Adrenal gland (tissue), 12 donors: Measurements from ENCODE around the gene INF2. TPM values are rescaled to one million over a fixed set of nuclear protein-coding genes. Genes with fewer than 3 reads are reported as not detected.
A peak's percentile ranks its signal among the peaks of the same experiment; 100 is the strongest.

Experiments used
- DNase-seq, 7 donors: peaks; one replicate each; pipeline ENCODE4 v3.0.0-alpha.2; 2019 to 2020
- H3K27ac ChIP-seq, 5 donors: fragments of 200-600 bp; sonication (generic) in 4 of 5; 1 replicate in 3 of 5; 2 replicates in 2 of 5; pipeline versions ENCODE4 v1.5.1 to v1.8.0; 2016 to 2020; ENCODE audit warnings: mild to moderate bottlenecking in 1 of 5
- H3K27me3 ChIP-seq: fragments of 200-600 bp; 2 replicates; pipeline ENCODE4 v1.8.0; 2021
- H3K36me3 ChIP-seq, 2 donors: fragments of 200-600 bp; replicated peaks in 1 of 2; 1 replicate in 1 of 2; 2 replicates in 1 of 2; pipeline versions ENCODE4 v1.5.1 to v1.8.0; 2018 to 2022
- H3K4me1 ChIP-seq, 2 donors: fragments of 200-600 bp; replicated peaks in 1 of 2; 1 replicate in 1 of 2; 2 replicates in 1 of 2; pipeline versions ENCODE4 v1.5.1 to v1.8.0; 2018 to 2021
- H3K4me3 ChIP-seq, 4 donors: fragments of 200-600 bp; sonication (generic) in 3 of 4; one replicate each; pipeline ENCODE4 v1.5.1; 2016 to 2018
- H3K9me3 ChIP-seq, 3 donors: fragments of 200-600 bp; sonication (generic) in 1 of 3; replicated peaks in 1 of 3; 1 replicate in 2 of 3; 2 replicates in 1 of 3; pipeline versions ENCODE4 v1.5.1 to v1.8.0; 2016 to 2021
- POLR2A ChIP-seq, 2 donors: fragments of 450-650 bp; IDR thresholded peaks; one replicate each; pipeline ENCODE4 v1.6.1; 2017; ENCODE audit warnings: antibody characterized with exemption in 2 of 2, mild to moderate bottlenecking in 2 of 2, moderate library complexity in 1 of 2
- whole genome bisulfite sequencing, 4 donors: extraction: QIAGEN DNeasy Blood & Tissue Kit in 2 of 4; methylation state at CpG; one replicate each; pipeline versions ENCODE4 v1.1.5 to v1.1.7; 2013 to 2017; 5-methylcytosine and 5-hydroxymethylcytosine counted together
- intact Hi-C, 2 donors: fragments of 100-400 bp; cut with DNase I; formaldehyde crosslinking; loops; one replicate each; pipeline versions ENCODE4 v1.14.1 to v1.15.0; 2022 to 2023
- polyA plus RNA-seq, 3 donors: library from polyadenylated mRNA; stranded (reverse); fragments of 200-250 nt in 2 of 3; fragments of 350-450 nt in 1 of 3; fragmentation: Illumina TruSeq in 1 of 3; extraction: RNeasy Lipid Tissue Mini Kit (QIAGEN cat#74804) in 1 of 3; gene quantifications; one replicate each; pipeline ENCODE4 v1.2.3, GENCODE V29; 2013 to 2014
- total RNA-seq, 9 donors: library from RNA; depleted of rRNA in 4 of 9; stranded (reverse); fragments of >200 nt in 4 of 9; fragments of 120-200 nt in 1 of 9; fragmentation: NEBNext Ultra II Directional in 1 of 9; extraction: Animal tissue kit (Norgen Biotek cat#: 25700) in 1 of 9; gene quantifications; one replicate each; pipeline versions ENCODE4 v1.1.0 to v1.2.4, GENCODE V29; 2013 to 2023
- TF ChIP-seq, protein P1 (sequence below), 6 experiments: fragments of 450-650 bp in 4 of 6; fragments of 200-600 bp in 2 of 6; sonication (generic) in 1 of 6; IDR thresholded peaks; 1 replicate in 5 of 6; 2 replicates in 1 of 6; pipeline versions ENCODE4 v1.5.1 to v1.8.0; 2016 to 2021; ENCODE audit warnings: antibody characterized with exemption in 6 of 6, mild to moderate bottlenecking in 2 of 6, moderate library complexity in 1 of 6
- donor health status: healthy with polysubstance abuse.
- donor health status: Bipolar disorder and iron deficiency.
- donor health status: DM: yes; HTN: yes; CAD: no.
- donor health status: DM: no; HTN: no; CAD: no.
- donor health status: DM: no; HTN: no; CAD: no.
- donor health status: DM: yes; HTN: yes; CAD: no.

The INF2 gene
- total and polyA plus RNA-seq, 12 donors, result 8.4 to 217 (median 62.0) TPM

DNA sequence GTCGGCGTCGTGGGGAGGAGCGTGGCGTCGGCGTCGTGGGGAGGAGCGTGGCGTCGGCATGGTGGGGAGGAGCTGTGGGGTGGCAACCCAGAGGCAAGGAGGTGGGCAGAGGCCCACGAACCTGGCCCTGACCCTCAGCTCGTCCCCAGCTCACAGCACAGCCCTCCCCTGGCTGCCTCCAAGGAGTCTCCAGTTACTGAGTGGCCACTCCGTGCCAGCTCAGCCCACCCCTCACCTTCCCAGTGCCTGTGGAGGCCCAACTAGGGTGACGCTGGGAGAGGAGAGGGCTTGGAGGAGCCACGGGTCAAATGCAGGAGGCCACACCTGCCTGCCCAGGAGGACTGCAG lies 40.4 kb downstream of the INF2 start:
- Histone ChIP-seq H3K36me3 (no peaks in the 10 kb centered on the region), H3K9me3 (no peaks in the 10 kb centered on the region), H3K27me3 (no peaks in the 10 kb centered on the region), H3K4me1 (peaks cover 4 to 20% of the 10 kb centered on the region in 2 donors), H3K27ac (no peak overlapping the region), H3K4me3 (no peak overlapping the region)
- intact Hi-C loops, result no loop called here
- TF ChIP-seq POLR2A (IDR thresholded peaks at IDR 0.05), result no peak
- TF ChIP-seq, protein P1, sequence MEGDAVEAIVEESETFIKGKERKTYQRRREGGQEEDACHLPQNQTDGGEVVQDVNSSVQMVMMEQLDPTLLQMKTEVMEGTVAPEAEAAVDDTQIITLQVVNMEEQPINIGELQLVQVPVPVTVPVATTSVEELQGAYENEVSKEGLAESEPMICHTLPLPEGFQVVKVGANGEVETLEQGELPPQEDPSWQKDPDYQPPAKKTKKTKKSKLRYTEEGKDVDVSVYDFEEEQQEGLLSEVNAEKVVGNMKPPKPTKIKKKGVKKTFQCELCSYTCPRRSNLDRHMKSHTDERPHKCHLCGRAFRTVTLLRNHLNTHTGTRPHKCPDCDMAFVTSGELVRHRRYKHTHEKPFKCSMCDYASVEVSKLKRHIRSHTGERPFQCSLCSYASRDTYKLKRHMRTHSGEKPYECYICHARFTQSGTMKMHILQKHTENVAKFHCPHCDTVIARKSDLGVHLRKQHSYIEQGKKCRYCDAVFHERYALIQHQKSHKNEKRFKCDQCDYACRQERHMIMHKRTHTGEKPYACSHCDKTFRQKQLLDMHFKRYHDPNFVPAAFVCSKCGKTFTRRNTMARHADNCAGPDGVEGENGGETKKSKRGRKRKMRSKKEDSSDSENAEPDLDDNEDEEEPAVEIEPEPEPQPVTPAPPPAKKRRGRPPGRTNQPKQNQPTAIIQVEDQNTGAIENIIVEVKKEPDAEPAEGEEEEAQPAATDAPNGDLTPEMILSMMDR (IDR thresholded peaks at IDR 0.05), result no peak
- DNase-seq, result no peak
- WGBS, 4 donors, result 88 to 95% (median 90%) methylated on average over 11 to 15 of the region's 16 CpGs

DNA sequence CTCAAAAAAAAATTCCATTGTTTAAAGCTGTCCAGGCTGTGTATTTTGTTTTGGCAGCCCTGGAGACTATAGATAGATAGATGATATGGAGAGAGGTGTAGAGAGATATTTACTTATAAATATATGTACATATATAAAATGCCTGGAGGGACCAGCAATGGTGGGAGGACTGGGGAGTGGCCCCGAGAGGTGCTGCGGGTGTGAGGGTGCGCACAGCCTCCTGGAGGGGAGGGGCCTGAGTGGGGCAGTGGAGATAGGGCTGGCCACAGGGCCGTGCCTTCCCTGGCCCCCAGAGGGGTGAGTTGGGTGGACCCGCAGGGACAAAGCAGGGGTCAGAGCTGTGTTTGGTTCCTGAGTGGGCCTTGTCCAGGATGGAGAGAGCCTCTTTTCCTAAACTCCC lies 41.1 kb downstream of the INF2 start:
- Histone ChIP-seq H3K27me3 (no peaks in the 10 kb centered on the region), H3K36me3 (no peaks in the 10 kb centered on the region), H3K4me1 (peaks cover under 1 to 22% of the 10 kb centered on the region in 2 donors), H3K27ac (no peak overlapping the region), H3K9me3 (no peaks in the 10 kb centered on the region), H3K4me3 (no peak overlapping the region)
- 79 to 91% (median 83%) methylated on average over 4 to 5 of the region's 5 CpGs for WGBS, 4 donors
- no peak for TF ChIP-seq POLR2A (IDR thresholded peaks at IDR 0.05)
- TF ChIP-seq, protein P1 (IDR thresholded peaks at IDR 0.05), result no peak
- intact Hi-C loops, result no loop called here
- no peak for DNase-seq

DNA sequence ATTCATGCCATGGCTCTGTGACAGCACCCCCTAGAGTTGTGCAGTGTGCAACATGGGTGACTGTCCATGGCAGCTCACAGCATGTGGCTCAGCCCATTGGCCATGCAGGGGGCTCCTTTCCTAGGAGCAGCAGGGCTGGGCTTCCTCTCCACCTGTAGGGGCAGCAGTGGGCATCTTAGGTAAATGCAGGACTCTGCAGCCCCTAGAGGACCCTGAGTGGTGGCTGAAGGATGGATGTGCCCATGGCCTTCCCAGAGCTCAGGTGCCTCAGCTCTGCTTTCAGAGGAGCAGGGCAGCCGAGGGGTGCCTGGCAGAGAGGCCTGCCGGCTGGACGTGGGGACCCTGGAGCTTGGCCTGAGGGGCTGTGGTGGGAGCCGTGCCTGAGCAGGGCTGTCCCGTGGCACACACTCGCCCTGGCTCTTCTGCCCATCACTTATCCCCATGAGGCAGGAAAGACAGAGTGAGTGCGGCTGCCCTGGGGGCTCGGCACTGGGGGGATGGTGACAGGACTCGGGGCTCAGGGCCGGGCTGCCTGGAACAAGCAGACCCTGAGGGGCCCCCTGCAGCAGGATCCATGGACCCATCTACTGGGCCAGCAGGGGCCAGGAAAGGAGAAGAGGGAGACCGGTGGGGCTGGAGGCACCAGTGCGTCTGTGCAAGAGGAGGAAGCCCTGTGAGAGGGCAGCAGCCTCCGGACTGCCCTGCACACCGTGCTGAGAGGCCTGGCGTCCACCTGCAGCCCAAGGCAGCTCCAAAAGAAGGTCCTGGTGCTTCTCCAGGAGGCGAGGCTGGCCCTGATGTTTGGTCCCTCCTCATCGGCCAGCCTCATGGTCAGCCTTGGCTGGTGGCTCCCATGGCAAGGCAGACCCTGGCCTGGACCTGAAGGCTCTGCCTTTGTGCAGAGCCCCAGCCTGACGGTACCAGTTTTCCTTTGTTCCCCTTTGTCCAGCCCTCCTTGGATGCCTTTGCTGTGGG lies 42.2 kb downstream of the INF2 start:
- TF ChIP-seq POLR2A (IDR thresholded peaks at IDR 0.05), result no peak
- TF ChIP-seq, protein P1 (IDR thresholded peaks at IDR 0.05), result peak in 1 of 6 experiments; percentile 6
- peak overlapping the region in 1 of 5 donors; percentile 34 for H3K27ac ChIP-seq
- DNase-seq, result no peak
- H3K4me1 ChIP-seq, result peaks cover 12 to 33% of the 10 kb centered on the region in 2 donors
- H3K4me3 ChIP-seq, result no peak overlapping the region
- H3K27me3 ChIP-seq, result no peaks in the 10 kb centered on the region
- H3K9me3 ChIP-seq, result no peaks in the 10 kb centered on the region
- intact Hi-C loops, result no loop called here
- 89 to 93% (median 92%) methylated on average over 5 to 18 of the region's 18 CpGs for WGBS, 4 donors
- H3K36me3 ChIP-seq, result no peaks in the 10 kb centered on the region

DNA sequence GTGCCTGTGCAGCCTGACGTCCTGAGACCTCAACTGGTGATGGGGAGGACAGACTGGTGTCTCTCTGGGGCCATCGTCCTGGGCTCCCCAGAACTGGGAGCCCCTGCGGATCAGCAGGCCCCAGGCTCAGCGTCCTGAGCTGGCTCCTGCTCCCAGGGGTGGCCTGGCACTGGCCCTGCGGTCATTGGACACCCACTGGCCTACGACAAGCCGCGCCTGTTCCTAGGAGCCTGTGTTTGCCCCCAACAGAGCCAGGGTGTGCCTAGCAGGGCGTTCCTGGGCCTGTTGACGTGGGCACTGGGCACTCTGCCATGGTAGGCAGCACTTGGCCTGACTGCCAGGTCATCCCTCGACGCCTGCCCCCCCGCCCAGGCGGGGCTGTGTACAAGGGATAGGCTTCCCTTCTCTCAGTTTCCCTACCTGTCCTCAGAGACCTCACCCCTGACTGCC lies 43.0 kb downstream of the INF2 start:
- Histone ChIP-seq H3K4me1 (peaks cover 13 to 39% of the 10 kb centered on the region in 2 donors), H3K27ac (peak overlapping the region in 1 of 5 donors; percentile 49)
- intact Hi-C loops, result no loop called here

More for the DNA sequence above, 43.0 kb downstream of the INF2 start:
- H3K4me3 ChIP-seq, result no peak overlapping the region
- no peaks in the 10 kb centered on the region for H3K9me3 ChIP-seq
- no peaks in the 10 kb centered on the region for H3K36me3 ChIP-seq
- TF ChIP-seq, protein P1 (IDR thresholded peaks at IDR 0.05), result no peak
- TF ChIP-seq POLR2A (IDR thresholded peaks at IDR 0.05), result no peak
- DNase-seq, result peak; percentile 62 to 87 (median 80)
- WGBS, 4 donors, result 61 to 88% (median 72%) methylated on average over 1 to 14 of the region's 14 CpGs
- H3K27me3 ChIP-seq, result no peaks in the 10 kb centered on the region
